HG03354 (cell line): ENCODE measurements around the gene HSP90B1.

ENCODE experiments used
- ATAC-seq: cut with Tn5 transposase; IDR thresholded peaks from one replicate; pipeline ENCODE4 v1.9.1; 2021; ENCODE audit warnings: mild to moderate bottlenecking; ENCODE audit not compliant: unreplicated experiment, poor library complexity, severe bottlenecking

Gene HSP90B1

GRCh38 chr12:103928682-103929045, 1.5 kb upstream of the HSP90B1 start:
- ATAC-seq: peak; percentile 30

DNA sequence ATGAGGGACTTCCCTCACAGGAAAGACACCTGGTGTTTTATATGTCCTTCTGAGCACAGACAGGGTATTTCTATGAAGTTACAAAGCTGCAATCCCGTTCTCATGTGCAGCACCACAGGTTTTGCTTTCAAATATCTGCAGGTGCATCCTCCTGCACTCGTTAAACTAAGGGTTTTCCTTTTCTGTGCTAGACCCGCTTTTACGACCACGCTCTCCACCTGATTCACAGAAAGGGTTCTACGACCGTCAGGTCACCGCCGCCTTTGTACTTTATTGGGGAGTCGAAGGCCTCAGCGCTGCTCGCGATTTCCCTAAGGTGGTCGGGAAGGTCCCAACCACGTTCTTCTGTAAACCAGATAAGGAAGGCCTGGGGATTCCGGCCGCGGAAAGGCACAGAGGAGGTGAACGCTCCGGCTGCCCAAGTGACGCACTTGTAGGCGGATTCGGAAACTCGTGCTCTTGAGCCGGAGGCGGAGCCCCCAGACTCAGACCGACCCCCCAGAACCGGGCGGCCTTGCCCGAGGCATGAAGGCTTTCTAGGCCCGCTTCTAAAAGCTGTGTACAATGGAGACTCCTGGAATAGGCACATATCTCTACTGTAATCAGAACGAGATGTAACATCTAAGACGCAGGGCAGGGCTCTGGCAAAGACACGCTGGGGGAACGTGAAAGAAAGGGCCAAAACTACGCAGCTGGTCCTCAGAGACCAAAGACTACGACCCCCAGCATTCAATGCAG, 995 bp upstream of the HSP90B1 start:
- peak; percentile 28 for ATAC-seq

- no peak for ATAC-seq
These were observed 501 bp upstream of the HSP90B1 start for GRCh38 chr12:103929784-103930033.

DNA sequence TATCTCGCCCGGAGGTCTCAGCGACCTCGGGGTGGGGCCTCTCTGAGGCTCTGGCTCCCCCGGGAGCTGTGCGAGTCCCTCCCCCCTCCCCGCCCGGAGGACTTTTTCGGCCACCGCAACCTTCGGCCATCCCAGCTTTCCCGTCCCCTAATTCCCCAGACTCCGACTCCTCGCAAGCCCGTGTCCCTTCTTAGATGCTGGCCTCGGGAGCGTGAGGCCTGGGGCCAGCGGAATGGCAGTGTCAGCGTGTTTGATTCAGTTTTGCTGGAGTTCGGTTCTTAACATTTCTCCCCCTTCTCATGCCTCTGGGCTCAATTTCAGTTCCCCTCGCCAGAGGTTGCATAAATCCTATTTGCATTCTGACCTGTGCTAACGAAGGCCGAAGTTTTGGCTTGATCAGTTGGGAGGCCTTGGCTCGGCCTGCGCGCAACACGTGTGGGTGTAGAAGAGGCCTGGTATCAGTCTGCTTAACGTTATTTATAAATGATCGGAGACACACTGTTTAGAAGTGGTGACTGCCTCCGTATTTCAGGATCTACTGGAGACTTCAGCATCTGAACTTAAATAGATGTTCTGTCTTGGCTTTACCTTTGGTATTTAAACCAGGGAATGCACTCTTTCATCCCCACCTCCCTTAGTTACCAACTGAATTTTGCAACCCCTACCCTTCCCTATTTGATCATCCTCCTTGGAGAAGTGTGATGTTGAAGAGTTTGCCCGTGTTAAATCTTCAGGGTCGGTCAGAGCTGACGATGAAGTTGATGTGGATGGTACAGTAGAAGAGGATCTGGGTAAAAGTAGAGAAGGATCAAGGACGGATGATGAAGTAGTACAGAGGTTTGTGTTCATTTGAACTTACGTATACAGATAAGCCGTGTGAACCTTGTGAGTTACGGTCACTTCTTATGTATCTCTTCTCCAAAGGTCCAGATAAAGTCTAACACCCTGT, 851 bp downstream of the HSP90B1 start:
- ATAC-seq: no peak

GRCh38 chr12:103933237-103933636, 3.0 kb downstream of the HSP90B1 start:
- ATAC-seq: no peak

DNA sequence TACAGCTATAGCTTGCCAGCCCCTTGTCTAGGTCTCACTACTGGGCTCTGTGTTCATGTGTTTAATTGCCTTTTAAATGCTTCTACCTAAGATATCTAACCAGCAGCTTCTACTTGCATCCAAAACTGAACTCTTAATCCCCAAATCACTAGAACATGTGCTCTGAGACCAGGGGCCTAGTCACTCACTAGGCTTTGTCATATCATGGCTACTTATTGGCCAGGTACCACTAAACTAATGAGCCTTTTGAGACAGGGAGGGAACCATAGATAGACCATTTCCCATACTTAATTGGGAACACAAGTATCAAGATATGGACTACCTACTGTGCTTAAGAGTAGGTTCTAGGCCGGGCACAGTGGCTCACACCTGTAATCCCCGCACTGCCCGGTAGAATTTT, 6.5 kb downstream of the HSP90B1 start:
- ATAC-seq: no peak

DNA sequence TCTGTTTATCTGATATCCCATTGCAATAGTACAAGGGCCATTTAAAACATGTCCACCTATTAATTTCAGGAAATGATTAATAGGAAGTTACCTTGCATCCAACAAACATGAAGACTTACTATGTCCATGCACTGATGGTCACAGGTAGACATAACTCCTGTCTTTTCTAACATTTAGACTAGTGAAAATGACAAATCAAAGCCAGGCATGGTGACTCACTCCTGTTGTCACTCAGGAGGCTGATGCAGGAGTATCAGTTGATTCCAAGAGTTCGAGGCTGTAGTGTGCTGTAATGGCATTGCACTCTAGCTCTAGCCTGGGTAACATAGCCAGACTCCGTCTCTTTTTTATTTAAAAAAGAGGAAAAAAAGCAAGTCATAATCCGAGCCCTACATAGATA, 14.8 kb downstream of the HSP90B1 start:
- no peak for ATAC-seq

- ATAC-seq: no peak
These were observed 17.8 kb downstream of the HSP90B1 start for GRCh38 chr12:103947871-103948555.

DNA sequence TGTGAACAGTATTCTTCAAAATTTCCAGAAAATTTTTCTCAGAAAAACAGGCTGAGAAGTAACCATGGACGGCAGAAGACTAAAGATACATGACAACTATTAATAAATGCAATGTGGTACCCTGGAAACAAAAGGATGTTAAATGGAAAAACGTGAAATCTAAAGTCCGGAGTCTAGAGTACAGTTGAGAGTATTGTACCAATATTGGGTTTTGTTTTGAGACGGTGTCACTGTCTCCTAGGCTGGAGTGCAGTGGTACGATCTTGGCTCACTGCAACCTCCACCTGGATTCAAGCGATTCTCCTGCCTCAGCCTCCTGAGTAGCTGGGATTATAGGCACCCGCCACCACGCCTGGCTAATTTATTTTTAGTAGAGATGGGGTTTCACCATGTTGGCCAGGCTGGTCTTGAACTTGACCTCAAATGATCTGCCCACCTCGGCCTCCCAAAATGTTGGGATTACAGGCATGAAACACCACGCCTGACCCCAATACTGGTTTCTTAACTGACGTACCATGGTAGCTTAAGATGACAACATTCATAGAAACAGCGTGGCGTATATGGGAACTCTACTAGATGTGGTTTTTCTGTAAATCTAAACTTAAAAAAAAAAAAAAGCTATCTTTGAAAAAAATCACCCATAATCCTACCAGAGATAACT, 18.7 kb downstream of the HSP90B1 start:
- ATAC-seq: no peak

- ATAC-seq: no peak
These were observed 22.3 kb downstream of the HSP90B1 start for GRCh38 chr12:103952497-103952896.

DNA sequence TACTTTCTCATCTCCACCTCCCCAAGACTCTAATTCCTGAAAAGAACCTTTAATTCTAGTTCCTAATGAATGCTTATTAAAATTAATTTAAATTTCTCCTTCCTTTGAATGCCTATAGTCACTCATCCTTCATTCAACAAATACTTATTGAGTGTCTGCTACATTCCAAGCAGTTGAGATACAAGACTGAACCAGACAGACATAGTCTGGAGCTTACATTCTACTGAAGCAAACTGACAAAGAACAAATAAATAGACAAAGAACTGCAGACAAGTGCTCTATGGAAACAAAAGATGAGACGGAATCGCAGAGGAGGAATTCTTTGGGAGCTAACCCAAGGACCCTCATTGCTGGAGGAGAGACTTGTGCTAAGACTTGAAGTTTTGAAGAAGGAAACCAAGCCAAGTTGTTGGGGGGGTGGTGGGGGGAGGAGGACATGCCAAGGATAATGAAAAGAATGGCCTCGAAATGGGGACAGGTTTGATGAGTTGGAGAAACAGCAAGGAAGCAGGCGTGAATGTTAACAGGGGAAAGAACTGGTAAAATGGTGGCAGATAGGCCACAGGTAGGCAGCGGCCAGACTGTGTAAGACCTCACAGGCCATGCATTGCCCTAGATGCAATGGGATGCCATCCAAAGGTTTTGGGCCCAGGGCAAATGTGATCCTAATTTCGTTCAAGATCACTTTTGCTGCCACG, 25.8 kb downstream of the HSP90B1 start:
- ATAC-seq: no peak

DNA sequence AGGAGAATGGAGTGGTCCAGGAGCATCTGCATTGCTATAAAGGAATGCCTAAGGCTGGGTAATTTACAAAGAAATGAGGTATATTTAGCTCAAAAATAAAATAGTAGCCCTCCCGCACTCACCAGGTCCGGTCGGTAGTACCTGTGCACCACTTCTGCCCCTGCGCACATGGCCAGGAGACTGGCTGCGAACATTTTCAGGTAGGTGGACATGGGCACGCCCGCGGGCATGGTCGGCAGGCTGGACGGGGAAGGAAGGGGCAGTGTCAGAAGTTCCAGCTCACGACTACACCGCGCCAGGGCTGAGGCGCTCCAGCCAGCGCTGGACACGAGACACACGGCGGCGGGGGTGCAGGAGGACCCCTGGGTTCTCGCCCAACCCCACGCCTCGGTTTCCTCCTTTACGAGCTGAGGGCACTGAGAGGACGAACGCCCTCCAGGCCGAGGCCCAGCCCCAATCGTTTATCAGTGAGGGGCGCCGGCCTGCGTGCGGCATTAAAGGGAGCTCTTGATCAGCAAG, 26.4 kb downstream of the HSP90B1 start:
- peak; percentile 19 for ATAC-seq

DNA sequence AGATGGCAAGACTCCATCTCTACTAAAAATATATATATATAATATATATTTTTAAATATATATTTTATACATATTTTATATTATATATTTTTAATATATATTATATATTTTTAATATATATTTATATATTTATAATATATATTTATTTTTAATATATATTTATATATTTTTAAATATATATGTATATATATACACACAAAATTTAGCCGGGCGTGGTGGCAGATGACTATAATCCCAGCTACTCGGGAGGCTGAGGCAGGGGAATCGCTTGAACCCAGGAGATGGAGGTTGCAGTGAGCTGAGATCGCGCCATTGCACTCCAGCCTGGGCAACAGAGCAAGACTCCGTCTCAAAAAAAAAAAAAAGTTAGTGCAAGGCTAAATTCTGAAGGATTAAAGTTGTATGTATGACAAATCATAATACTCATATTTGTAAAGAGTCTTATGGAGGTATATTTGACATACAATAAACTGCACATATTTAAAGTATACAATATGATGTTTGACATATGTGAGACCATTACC, 27.7 kb downstream of the HSP90B1 start:
- no peak for ATAC-seq

DNA sequence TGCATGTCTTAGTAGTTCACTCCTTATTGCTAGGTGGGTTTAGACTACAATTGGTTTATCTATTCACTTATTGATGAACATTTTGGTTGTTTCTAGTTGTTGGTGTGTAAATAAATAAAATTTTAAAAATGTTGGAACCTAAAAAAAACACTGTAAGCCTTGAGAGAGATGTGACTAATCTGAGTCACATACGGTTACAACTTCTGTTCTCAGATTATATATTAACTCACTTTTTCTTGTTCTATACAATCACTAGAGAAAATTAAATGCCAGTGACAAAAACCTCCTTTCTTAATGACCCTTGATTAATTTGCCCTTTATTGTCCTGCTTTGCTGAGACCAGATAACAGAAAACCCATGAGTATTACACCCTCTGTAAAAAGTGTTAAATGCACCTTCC, 28.4 kb downstream of the HSP90B1 start:
- ATAC-seq: no peak

GRCh38 chr12:103960616-103961227, 30.5 kb downstream of the HSP90B1 start:
- ATAC-seq: no peak

DNA sequence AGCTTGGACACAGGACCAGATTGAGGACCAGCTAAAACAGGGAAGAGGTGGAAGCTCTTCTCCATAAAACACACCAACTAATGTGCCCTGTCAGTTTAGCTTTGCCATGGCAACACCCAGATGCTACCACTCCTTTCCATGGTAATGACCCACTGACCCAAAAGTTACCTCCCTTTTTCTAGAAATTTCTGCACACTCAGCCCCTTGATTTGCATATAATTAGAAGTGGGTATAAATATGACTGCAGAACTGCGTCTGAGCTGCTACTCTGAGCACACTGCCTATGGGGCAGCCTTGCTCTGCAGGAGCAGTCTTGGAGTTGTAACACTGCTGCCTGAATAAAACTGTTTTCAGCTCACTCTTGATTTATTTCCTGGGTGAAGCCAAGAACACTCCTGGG, 32.3 kb downstream of the HSP90B1 start:
- ATAC-seq: no peak

GRCh38 chr12:103964805-103965204, 34.6 kb downstream of the HSP90B1 start:
- ATAC-seq: no peak

GRCh38 chr12:103965255-103965589, 35.0 kb downstream of the HSP90B1 start:
- ATAC-seq: no peak
